ENCODE measurements around the gene TMEM129. TPM values are rescaled to one million over a fixed set of nuclear protein-coding genes. Genes with fewer than 3 reads are reported as not detected.

TMEM129 gene
- total RNA-seq, 1 donor from 2014 or later = 14.1 TPM

- H3K4me1 Mint-ChIP-seq = peaks cover 35% of the 10 kb centered on the region
- H3K27ac Mint-ChIP-seq = no peak overlapping the region
- peaks cover 2% of the 10 kb centered on the region for H3K27me3 Mint-ChIP-seq (ENCODE audit: insufficient read depth, low read depth)
- Histone ChIP-seq H3K36me3 (no peaks in the 10 kb centered on the region), H3K9me3 (ENCODE audit: low read depth) (no peaks in the 10 kb centered on the region), H3K27ac (no peak overlapping the region), H2AFZ (replicated peaks) (peak overlapping the region; percentile 69), H4K20me1 (ENCODE audit: low read depth) (peaks cover 54% of the 10 kb centered on the region), H3K9ac (peak overlapping the region; percentile 60), H3K79me2 (ENCODE audit: low read depth) (peaks cover 52% of the 10 kb centered on the region), H3K27me3 (no peaks in the 10 kb centered on the region), H3F3A (ENCODE audit: low read depth) (peaks cover 45% of the 10 kb centered on the region), H3K4me1 (peaks cover 18% of the 10 kb centered on the region), H3K4me3 (peak overlapping the region; percentile 95), H3K4me2 (peak overlapping the region; percentile 99)
- peak overlapping the region; percentile 87 for H3K4me3 Mint-ChIP-seq
- peak; percentile 77 for DNase-seq (ENCODE audit: low spot score)
- H3K36me3 Mint-ChIP-seq = peaks cover 14% of the 10 kb centered on the region
- TF ChIP-seq EZH2phosphoT487 (IDR thresholded peaks at IDR 0.05) (no peak), CTCF (IDR thresholded peaks at IDR 0.05) (no peak), EZH2 (IDR thresholded peaks at IDR 0.05) (no peak)
- H3K9me3 Mint-ChIP-seq = no peaks in the 10 kb centered on the region
These were observed 750 bp downstream of the TMEM129 start for GRCh38 chr4:1720163-1720983.

GRCh38 chr4:1718095-1718850 lies 2.9 kb downstream of the TMEM129 start:
- Histone ChIP-seq H3F3A (ENCODE audit: low read depth) (peaks cover 47% of the 10 kb centered on the region), H3K4me2 (no peak overlapping the region), H2AFZ (replicated peaks) (no peak overlapping the region), H4K20me1 (ENCODE audit: low read depth) (peaks cover 50% of the 10 kb centered on the region), H3K4me3 (no peak overlapping the region), H3K79me2 (ENCODE audit: low read depth) (peaks cover 41% of the 10 kb centered on the region), H3K36me3 (no peaks in the 10 kb centered on the region), H3K27me3 (no peaks in the 10 kb centered on the region), H3K4me1 (peaks cover 18% of the 10 kb centered on the region), H3K27ac (no peak overlapping the region), H3K9me3 (ENCODE audit: low read depth) (no peaks in the 10 kb centered on the region), H3K9ac (no peak overlapping the region)
- DNase-seq (ENCODE audit: low spot score) = no peak
- peaks cover 47% of the 10 kb centered on the region for H3K4me1 Mint-ChIP-seq
- no peaks in the 10 kb centered on the region for H3K27me3 Mint-ChIP-seq (ENCODE audit: insufficient read depth, low read depth)
- no peaks in the 10 kb centered on the region for H3K9me3 Mint-ChIP-seq
- H3K27ac Mint-ChIP-seq = no peak overlapping the region
- peaks cover 5% of the 10 kb centered on the region for H3K36me3 Mint-ChIP-seq
- peak overlapping the region; percentile 87 for H3K4me3 Mint-ChIP-seq
- TF ChIP-seq EZH2 (IDR thresholded peaks at IDR 0.05) (no peak), CTCF (IDR thresholded peaks at IDR 0.05) (no peak), EZH2phosphoT487 (IDR thresholded peaks at IDR 0.05) (no peak)

GRCh38 chr4:1717129-1718094 lies 3.7 kb downstream of the TMEM129 start:
- peaks cover 33% of the 10 kb centered on the region for H3K79me2 ChIP-seq (ENCODE audit: low read depth)
- H4K20me1 ChIP-seq (ENCODE audit: low read depth) = peaks cover 45% of the 10 kb centered on the region
- H3K4me1 Mint-ChIP-seq = peaks cover 42% of the 10 kb centered on the region
- H3K27ac ChIP-seq = no peak overlapping the region
- no peaks in the 10 kb centered on the region for H3K36me3 ChIP-seq
- no peaks in the 10 kb centered on the region for H3K27me3 Mint-ChIP-seq (ENCODE audit: insufficient read depth, low read depth)
- H3K9me3 ChIP-seq (ENCODE audit: low read depth) = no peaks in the 10 kb centered on the region
- H3K9me3 Mint-ChIP-seq = no peaks in the 10 kb centered on the region
- no peak overlapping the region for H3K4me3 ChIP-seq
- no peak overlapping the region for H2AFZ ChIP-seq (replicated peaks)
- peaks cover 47% of the 10 kb centered on the region for H3F3A ChIP-seq (ENCODE audit: low read depth)
- H3K27ac Mint-ChIP-seq = no peak overlapping the region
- peaks cover 12% of the 10 kb centered on the region for H3K4me1 ChIP-seq
- TF ChIP-seq EZH2phosphoT487 (IDR thresholded peaks at IDR 0.05) (no peak), EZH2 (IDR thresholded peaks at IDR 0.05) (no peak), CTCF (IDR thresholded peaks at IDR 0.05) (no peak)
- H3K9ac ChIP-seq = no peak overlapping the region
- no peak overlapping the region for H3K4me2 ChIP-seq
- H3K27me3 ChIP-seq = no peaks in the 10 kb centered on the region
- DNase-seq (ENCODE audit: low spot score) = no peak
- H3K36me3 Mint-ChIP-seq = peaks cover 2% of the 10 kb centered on the region
- H3K4me3 Mint-ChIP-seq = peak overlapping the region; percentile 57

All from neural progenitor cell (in vitro differentiated cells).